Left ventricle myocardium inferior (tissue), 1 donor: ENCODE results near the gene ANKFY1. TPM values are rescaled to one million over a fixed set of nuclear protein-coding genes. Genes with fewer than 3 reads are reported as not detected.
A peak's percentile ranks its signal among the peaks of the same experiment; 100 is the strongest.

Experiments used
- DNase-seq: peaks from one replicate; pipeline ENCODE4 v3.0.0-alpha.2; 2020
- H3K27ac ChIP-seq: fragments of 200-600 bp; replicated peaks from 2 replicates; pipeline ENCODE4 v1.8.0; 2021
- H3K27me3 ChIP-seq: fragments of 200-600 bp; 2 replicates; pipeline ENCODE4 v1.8.0; 2021; ENCODE audit warnings: low read depth
- H3K36me3 ChIP-seq: fragments of 200-600 bp; 2 replicates; pipeline ENCODE4 v1.8.0; 2021
- H3K4me1 ChIP-seq: fragments of 200-600 bp; 2 replicates; pipeline ENCODE4 v1.8.0; 2021
- H3K4me3 ChIP-seq: fragments of 200-600 bp; 2 replicates; pipeline ENCODE4 v1.8.0; 2021; ENCODE audit warnings: mild to moderate bottlenecking, moderate library complexity
- H3K9me3 ChIP-seq: fragments of 200-600 bp; replicated peaks from 2 replicates; pipeline ENCODE4 v1.8.0; 2021
- intact Hi-C: fragments of 100-400 bp; cut with micrococcal nuclease; formaldehyde crosslinking; loops from one replicate; pipeline ENCODE4 v1.11.0; 2022
- total RNA-seq: library from RNA; stranded (reverse); fragmentation: NEBNext Ultra II Directional; extraction: Animal tissue kit (Norgen Biotek cat#: 25700); gene quantifications from one replicate; pipeline ENCODE4 v1.2.1, GENCODE V29; 2021
- TF ChIP-seq, protein P1 (sequence below): fragments of 200-600 bp; IDR thresholded peaks from 2 replicates; pipeline ENCODE4 v1.8.0; 2021; ENCODE audit warnings: antibody characterized with exemption, mild to moderate bottlenecking, borderline replicate concordance
- donor health status: DM: no; HTN: yes; CAD: no; lungs with severe emphysema.

The ANKFY1 gene
- total RNA-seq, 1 donor from 2014 or later = 22.9 TPM

DNA sequence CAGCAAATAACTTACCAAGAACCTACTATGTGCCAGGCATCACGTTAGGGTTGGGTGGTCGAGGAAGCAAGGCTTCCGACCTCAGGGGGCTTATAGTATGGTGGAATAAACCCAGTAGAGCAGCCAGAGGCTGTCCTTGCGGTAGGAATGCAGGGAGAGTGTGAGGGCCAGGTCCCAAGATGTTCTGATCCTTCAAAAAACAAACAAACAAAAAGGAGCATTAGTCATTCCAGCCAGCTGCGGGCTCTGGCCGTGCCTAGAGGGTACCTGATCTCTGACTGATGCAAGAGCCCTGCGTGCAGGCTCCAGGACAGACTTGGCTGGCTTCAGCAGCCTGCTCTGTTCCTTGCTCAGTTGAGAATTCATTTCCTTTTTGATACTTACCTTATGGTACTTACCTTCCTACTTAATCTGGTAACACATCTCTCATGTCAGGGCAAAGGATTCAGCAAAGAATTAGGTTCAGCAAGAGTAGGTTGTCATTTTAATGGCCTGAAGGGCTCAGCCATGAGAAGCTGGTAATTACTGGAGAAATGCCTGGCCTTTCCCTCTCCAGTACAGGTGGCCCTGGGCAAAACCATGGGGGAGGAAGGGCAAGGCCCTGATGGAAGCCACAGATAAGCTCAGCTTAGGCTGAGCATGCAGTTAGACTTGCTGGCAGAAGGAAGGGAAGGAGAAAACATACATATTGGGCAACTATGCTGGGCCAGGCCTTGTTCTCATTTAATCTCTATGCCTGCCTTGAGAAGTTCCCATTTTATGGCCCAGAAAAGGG is 102.4 kb downstream of the ANKFY1 start:
- Histone ChIP-seq H3K4me1 (peaks cover 57% of the 10 kb centered on the region), H3K27me3 (no peaks in the 10 kb centered on the region), H3K36me3 (peaks cover 37% of the 10 kb centered on the region), H3K9me3 (no peaks in the 10 kb centered on the region), H3K4me3 (no peak overlapping the region), H3K27ac (no peak overlapping the region)
- no peak for DNase-seq
- TF ChIP-seq, protein P1, sequence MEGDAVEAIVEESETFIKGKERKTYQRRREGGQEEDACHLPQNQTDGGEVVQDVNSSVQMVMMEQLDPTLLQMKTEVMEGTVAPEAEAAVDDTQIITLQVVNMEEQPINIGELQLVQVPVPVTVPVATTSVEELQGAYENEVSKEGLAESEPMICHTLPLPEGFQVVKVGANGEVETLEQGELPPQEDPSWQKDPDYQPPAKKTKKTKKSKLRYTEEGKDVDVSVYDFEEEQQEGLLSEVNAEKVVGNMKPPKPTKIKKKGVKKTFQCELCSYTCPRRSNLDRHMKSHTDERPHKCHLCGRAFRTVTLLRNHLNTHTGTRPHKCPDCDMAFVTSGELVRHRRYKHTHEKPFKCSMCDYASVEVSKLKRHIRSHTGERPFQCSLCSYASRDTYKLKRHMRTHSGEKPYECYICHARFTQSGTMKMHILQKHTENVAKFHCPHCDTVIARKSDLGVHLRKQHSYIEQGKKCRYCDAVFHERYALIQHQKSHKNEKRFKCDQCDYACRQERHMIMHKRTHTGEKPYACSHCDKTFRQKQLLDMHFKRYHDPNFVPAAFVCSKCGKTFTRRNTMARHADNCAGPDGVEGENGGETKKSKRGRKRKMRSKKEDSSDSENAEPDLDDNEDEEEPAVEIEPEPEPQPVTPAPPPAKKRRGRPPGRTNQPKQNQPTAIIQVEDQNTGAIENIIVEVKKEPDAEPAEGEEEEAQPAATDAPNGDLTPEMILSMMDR = no peak
- intact Hi-C loops = no loop called here

DNA sequence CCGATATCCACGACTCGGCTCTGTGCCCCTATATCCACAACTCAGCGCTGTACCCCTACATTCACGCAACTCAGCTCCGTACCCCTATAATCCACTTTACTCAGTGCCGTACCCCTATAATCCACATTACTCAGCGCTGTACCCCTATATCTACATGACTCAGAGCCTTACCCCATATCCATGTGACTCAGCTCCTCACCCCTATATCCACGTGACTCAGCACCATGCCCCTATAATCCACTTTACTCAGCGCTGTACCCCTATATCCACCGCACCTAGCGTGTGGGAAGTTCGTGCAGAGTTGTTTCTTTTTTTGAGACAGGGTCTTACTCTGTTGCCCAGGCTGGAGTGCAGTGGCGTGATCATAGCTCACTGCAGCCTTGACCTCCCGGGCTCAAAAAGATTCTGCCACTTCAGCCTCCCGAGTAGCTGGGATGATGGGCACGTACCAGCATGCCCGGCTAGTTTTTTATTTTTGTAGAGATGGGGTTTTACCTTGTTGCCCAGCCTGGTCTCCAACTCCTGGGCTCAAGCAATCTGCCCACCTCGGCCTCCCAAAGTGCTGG is 103.4 kb downstream of the ANKFY1 start:
- peaks cover 38% of the 10 kb centered on the region for H3K36me3 ChIP-seq
- H3K4me3 ChIP-seq = no peak overlapping the region
- H3K9me3 ChIP-seq = no peaks in the 10 kb centered on the region
- no peaks in the 10 kb centered on the region for H3K27me3 ChIP-seq
- no peak overlapping the region for H3K27ac ChIP-seq
- TF ChIP-seq, protein P1 = no peak
- intact Hi-C loops = no loop called here
- no peak for DNase-seq
- peaks cover 49% of the 10 kb centered on the region for H3K4me1 ChIP-seq

DNA sequence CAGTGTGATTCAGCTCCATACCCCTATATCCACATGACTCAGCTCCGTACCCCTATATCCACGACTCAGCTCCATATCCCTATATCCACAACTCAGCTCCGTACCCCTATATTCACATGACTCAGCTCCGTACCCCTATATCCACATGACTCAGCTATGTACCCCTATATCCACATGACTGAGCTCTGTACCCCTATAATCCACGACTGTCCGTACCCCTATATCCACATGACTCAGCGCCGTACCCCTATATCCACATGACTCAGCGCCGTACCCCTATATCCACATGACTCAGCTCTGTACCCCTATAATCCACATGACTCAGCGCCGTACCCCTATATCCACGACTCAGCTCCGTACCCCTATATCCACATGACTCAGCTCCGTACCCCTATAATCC is 104.0 kb downstream of the ANKFY1 start:
- Histone ChIP-seq H3K4me1 (peaks cover 43% of the 10 kb centered on the region), H3K36me3 (peaks cover 34% of the 10 kb centered on the region), H3K4me3 (no peak overlapping the region), H3K27me3 (no peaks in the 10 kb centered on the region), H3K9me3 (no peaks in the 10 kb centered on the region), H3K27ac (no peak overlapping the region)
- intact Hi-C loops = no loop called here
- TF ChIP-seq, protein P1 = no peak
- DNase-seq = no peak

DNA sequence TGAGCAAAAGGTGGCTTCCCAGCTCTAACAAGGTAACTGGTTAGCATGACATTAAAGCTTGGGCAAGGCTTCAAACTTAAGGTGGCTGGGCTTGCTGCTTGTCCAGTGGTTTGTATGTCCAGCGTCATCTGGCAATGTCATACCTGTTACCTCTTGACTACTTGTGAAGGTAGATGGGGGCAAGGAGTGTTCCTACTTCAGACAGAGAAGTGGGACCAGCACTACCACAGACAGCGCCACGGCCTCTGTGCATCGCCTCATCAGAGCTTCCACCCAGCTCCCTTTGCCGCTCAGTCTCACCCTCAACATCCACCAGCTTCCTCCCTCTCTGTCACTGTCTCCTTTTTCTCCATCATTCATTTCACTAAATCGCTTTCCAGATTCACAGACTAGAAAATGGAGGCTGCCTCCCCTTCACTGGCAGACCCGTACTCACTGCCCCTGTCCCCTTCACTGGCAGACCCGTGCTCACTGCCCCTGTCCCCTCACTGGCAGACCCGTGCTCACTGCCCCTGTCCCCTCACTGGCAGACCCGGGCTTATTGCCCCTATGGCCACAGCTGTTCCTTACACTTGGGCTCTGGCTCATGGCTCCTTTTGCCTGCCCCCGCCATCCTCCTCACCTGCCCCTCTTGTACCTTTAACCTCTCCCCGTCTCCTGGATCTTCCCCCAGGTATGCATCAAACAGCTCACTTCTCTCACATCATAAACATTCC is 106.0 kb downstream of the ANKFY1 start:
- Histone ChIP-seq H3K4me3 (no peak overlapping the region), H3K27me3 (no peaks in the 10 kb centered on the region), H3K27ac (no peak overlapping the region), H3K9me3 (no peaks in the 10 kb centered on the region), H3K36me3 (peaks cover 50% of the 10 kb centered on the region), H3K4me1 (peaks cover 23% of the 10 kb centered on the region)
- no peak for DNase-seq
- intact Hi-C loops = no loop called here
- TF ChIP-seq, protein P1 = no peak

DNA sequence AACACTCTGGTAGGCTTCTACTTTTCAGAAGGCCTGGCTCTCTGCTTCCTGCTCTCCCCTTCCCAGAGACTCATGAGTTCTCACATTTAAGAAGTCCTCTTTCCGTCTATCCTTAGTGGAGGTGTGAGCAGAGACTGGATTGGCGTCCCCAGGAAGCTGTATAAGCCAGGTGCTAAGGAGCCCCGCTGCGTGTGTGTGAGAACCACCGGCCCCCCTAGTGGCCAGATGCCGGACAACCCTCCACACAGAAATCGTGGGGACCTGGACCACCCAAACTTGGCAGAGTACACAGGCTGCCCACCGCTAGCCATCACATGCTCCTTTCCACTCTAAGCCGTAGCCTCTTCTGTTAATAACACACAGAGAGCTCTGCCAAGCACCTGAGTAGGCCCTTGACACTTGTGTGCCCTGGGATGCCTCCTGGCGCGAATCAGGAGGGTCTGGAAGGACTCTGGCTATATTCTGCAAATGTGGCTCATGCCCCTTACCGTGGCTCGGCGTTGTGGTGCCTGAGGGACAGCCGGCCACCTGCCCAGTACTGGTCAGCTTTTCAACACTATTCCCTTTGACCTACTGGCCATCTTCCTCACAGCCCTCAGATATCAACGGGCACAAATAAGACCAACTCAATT is 106.9 kb downstream of the ANKFY1 start:
- TF ChIP-seq, protein P1 = peak; percentile 20
- intact Hi-C loops = no loop called here
- DNase-seq = no peak
- H3K27ac ChIP-seq = no peak overlapping the region
- no peak overlapping the region for H3K4me3 ChIP-seq
- peaks cover 50% of the 10 kb centered on the region for H3K36me3 ChIP-seq
- H3K9me3 ChIP-seq = no peaks in the 10 kb centered on the region
- H3K27me3 ChIP-seq = no peaks in the 10 kb centered on the region
- peaks cover 14% of the 10 kb centered on the region for H3K4me1 ChIP-seq
